GM19463 (cell line): ENCODE results near the gene MAS1.

Experiments
- ATAC-seq: cut with Tn5 transposase; IDR thresholded peaks from one replicate; pipeline ENCODE4 v1.9.1; 2021; ENCODE audit warnings: mild to moderate bottlenecking, moderate library complexity; ENCODE audit not compliant: unreplicated experiment

MAS1 gene

GRCh38 chr6:159879856-159880255 is 10.9 kb upstream of the MAS1 start:
- no peak for ATAC-seq

DNA sequence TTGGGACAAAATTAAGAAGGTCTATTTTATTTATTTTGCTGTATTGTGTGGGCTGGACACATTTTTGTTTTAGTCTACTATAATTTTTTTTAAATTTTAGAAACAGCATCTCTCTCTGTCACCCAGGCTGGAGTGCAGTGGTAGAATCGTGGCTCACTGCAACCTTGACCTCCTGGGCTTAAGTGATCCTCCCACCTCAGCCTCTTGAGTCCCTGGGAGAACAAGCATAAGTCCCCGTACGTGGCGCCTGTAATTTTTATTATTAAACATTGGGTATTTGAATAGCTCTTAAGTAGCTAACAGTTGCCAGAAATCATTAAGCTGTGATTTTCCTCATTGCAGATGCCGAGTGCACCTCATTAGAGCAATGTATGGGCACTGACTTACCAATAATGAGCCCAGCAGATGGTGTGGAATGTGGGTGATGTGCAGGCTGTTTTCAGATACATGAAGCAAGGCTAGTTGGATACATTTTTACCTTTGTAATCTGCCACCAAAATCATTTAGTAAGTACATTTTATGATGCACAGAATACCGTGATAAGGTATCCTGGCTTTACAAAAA is 10.3 kb upstream of the MAS1 start:
- ATAC-seq = no peak

DNA sequence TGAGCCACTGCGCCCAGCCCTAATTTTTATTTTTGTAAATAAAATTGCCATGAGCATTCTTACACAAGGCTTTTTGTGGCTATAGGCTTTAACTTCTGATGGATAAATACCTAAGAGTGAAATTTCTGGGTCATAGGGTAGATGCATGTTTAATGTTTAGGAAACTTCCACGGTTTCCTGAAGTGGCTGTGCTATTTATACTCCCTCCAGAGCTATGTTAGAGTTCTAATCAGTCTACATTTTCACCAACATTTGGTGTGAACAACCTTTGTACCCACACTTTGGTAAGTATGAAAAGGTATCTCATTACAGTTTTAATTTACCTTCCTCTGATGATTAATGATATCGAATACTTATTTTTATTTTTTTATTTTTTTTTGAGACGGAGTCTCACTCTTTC is 6.1 kb upstream of the MAS1 start:
- no peak for ATAC-seq

DNA sequence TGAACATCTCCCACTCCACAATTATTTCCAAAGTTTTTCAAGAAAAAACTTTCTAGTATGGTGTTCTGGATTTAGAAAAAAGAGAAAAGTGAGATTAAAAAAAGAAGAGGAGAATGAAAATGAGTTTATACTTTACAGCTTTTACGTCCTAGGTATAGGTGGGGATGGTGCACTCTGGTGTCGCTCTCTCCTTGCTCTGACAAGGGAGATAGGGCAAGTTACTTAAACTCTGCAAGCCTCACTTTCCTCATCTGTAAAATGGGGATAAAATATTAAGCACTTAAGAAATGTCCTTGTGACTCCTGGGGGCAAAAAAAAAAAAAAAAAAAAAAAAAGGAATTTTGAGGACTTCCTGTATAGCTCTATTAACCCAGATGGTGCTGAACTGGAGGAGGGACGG is 4.5 kb upstream of the MAS1 start:
- no peak for ATAC-seq

- ATAC-seq = no peak
Measured at GRCh38 chr6:159887146-159887545, 3.6 kb upstream of the MAS1 start.

DNA sequence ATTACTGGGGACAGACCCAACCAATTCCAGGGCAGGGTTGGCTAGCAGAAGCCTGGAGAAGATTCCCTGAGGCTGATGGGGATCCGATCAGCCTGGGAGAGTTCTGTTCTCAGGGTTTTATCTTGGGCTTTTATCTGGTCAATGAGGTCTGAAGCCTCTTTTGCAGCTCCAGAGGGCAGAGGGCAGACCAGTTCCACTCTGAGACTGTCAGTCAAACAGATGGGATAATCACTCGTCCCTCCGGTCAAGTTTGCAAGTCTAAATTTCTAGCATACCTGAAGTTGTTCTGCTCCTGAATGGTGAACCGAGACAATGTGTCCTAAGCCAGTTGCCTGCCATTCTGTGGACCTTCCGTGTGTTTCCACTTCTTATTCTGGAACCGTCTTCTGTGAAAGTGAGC is 3.0 kb upstream of the MAS1 start:
- ATAC-seq = no peak

GRCh38 chr6:159890201-159890600 is 587 bp upstream of the MAS1 start:
- ATAC-seq = no peak

GRCh38 chr6:159892053-159892452 is 1.3 kb downstream of the MAS1 start:
- ATAC-seq = no peak

GRCh38 chr6:159893064-159893463 is 2.3 kb downstream of the MAS1 start:
- no peak for ATAC-seq

GRCh38 chr6:159894991-159895390 is 4.2 kb downstream of the MAS1 start:
- no peak for ATAC-seq

DNA sequence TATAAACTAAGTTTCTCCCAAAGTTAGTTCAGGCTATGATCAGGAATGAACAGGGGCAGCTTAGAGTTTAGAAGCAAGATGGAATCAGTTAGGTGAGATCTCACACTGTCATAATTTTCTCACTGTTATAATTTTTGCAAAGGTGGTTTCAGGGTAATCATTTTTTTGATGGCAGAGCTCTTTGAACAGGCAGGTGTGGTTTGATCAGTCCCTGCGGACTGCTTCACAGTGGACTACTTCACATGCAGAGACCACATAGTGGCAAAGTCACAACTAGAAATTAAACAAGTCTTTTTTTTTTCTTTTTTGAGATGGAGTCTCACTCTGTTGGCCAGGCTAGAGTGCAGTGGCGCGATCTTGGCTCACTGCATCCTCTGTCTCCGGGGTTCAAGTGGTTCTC is 6.8 kb downstream of the MAS1 start:
- no peak for ATAC-seq

DNA sequence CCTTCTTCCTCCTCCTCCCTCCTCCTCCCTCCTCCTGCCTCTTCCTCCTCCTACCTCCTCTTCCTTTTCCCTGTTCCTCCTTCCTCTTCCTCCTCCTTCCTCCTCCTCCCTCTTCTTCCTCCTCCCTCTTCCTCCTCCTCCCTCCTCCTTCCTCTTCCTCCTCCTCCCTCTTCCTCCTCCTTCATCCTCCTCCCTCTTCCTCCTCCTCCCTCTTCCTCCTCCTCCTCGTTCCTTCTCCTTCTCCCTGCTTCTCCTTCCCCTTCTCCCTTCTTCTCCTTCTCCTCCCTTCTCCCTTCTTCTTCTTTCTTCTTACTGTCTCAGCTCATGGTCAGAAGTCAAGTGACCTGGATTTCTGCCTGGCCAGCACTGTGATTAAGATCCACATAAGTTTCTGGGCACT is 7.7 kb downstream of the MAS1 start:
- ATAC-seq = no peak

DNA sequence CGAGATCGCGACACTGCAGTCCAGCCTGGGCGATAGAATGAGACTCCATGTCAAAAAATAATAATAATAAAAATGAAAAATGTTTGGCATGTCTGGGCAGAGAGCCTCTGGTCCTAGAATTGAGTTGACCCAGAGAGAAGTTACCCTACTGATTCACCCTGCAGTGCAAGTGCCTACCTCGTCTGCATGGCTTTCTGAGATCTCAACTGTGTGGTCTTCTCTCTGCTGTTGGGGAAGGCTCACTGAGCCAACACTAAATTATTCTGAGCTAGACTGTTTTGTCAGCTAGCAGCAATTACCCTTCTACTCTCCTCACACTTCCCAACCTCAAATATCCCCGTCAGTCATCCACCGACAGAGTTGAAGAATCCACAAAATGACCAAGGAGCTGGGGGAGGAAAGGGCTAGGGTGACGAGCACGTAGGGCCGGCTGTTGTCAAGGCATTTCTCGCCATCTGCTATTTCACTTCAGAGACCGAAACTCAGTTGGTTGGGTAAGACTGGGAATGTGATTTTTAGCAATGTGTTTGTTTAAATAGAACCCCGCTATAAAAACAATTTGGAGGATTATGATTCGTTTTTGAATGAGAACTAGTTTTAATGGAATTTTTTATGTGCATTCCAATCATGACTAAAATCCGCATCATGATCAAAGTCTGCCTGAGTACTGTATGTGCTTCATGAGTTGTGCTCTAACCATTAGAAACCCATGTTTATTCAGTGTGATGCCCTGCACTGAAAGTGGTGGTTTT is 9.4 kb downstream of the MAS1 start:
- ATAC-seq = no peak

DNA sequence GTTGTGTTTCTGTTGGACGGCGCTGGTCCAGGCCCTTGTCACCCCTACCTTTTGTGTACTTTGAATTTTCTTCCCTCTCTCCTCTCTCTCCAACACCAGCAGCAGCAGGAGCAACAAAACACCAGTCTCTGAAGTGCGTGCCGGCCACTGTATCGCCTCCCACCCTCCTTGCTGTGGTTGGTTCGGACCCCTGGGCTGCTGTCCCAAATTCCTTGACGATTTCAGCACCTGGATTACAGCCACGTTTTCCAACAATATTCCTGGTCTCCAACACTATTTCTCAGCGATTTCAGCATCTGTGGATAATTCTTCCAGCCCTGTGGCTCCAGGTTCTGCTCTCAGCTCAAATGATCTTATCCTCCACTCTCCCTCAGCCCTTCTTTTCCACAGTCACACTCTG is 11.8 kb downstream of the MAS1 start:
- no peak for ATAC-seq

GRCh38 chr6:159904497-159904911 is 13.7 kb downstream of the MAS1 start:
- peak; percentile 83 for ATAC-seq

GRCh38 chr6:159906400-159906799 is 15.6 kb downstream of the MAS1 start:
- ATAC-seq = no peak

- no peak for ATAC-seq
Measured at GRCh38 chr6:159908535-159908934, 17.7 kb downstream of the MAS1 start.

- no peak for ATAC-seq
Measured at GRCh38 chr6:159908979-159909378, 18.2 kb downstream of the MAS1 start.

GRCh38 chr6:159910342-159910741 is 19.6 kb downstream of the MAS1 start:
- ATAC-seq = no peak

GRCh38 chr6:159913375-159913774 is 22.6 kb downstream of the MAS1 start:
- ATAC-seq = no peak

DNA sequence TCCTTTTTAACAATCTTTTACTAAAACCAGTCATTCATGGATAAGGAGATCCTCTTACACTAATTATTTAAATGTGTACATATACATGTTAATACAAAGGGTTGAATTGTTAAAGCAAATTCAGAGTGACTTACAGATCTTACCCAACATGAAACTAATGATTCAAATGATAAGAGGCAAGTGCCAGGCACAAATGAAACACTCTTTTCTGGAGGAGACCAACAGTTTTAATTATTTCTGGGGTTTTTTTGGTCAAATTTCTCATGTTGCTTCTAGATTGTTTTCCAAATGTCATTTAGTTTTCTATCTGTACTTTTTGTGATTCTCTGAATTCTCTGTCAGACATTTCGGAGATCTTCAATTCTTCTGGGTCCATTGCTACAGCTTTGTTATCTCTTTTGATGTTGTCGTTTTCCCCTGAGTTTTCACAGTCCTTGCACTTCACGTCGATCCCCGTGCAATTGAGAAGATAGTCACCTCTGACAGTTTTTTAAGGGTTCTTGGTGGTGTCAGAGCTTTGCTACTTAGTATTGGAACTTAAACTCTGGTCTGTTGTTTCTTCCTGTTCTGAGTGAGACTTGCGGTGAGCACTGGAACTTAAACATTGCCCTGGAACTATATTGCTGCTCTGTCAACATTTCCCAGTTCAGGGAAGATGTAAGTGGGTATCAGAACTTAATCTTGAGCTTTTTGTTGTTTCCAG is 23.2 kb downstream of the MAS1 start:
- peak; percentile 48 for ATAC-seq

DNA sequence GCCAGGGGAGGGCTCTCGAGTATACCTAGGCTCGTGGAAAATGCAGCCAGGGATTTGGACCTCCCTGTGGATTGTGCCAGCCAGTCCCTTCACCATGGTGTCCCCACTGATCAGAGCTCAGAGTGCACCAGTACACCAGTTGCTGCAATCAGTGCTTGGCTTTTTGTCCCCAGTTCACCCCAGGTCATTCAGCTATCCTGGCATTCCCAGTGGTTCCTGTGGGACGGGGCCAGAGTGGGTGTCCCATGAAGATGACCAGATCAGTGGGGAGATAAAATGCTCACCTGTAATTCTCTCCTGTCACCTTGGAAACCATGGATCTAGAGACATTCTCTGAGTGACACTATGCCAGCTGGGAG is 23.8 kb downstream of the MAS1 start:
- ATAC-seq = no peak
